GM12891 (cell line): ENCODE data around the gene FOXS1.

Source experiments
- PAX5 ChIP-seq: IDR thresholded peaks from 2 replicates; pipeline ENCODE4 v1.6.1; 2011; ENCODE audit warnings: low read length, moderate library complexity, mild to moderate bottlenecking; ENCODE audit not compliant: insufficient read depth, severe bottlenecking
- POLR2A ChIP-seq: IDR thresholded peaks from 2 replicates; pipeline ENCODE4 v1.6.1; 2011; ENCODE audit warnings: low read depth, low read length, control low read depth
- POLR2AphosphoS5 ChIP-seq: IDR thresholded peaks from 2 replicates; pipeline ENCODE4 v1.6.1; 2011; ENCODE audit warnings: low read depth, low read length, control low read depth
- POU2F2 ChIP-seq: IDR thresholded peaks from 2 replicates; pipeline ENCODE4 v1.6.1; 2011; ENCODE audit warnings: low read depth, mild to moderate bottlenecking, control low read depth, low read length, moderate library complexity
- SPI1 ChIP-seq: IDR thresholded peaks from 2 replicates; pipeline ENCODE4 v1.6.1; 2011; ENCODE audit warnings: low read depth, low read length, control low read depth
- TAF1 ChIP-seq: IDR thresholded peaks from 2 replicates; pipeline ENCODE4 v1.6.1; 2011; ENCODE audit warnings: low read depth, low read length, control low read depth

DNA sequence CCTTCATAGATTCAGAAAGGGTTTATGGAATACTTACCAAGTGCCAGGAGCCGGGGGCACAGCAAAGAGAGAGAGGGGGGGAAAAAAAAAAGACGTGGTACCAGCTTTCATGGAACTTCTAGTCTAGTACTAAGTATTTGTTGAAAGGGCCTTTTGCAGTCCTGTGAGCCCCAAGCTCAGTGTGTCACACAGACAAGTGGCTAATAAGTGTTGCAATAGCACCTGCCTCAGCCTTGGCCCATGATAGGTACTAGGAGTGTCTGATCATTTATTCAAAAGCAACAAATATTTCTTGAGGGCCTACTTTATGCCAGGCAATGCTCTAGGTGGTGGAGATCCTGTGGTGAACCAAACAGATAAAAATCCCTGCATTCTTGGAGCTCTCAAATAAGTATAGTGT is 18.3 kb downstream of the FOXS1 start:
- TF ChIP-seq POLR2A (no peak), POLR2AphosphoS5 (no peak), TAF1 (no peak), SPI1 (no peak), POU2F2 (no peak), PAX5 (no peak)
